H1 (cell line): ENCODE measurements around the gene TMEM38A.

ENCODE experiments used
- BACH1 ChIP-seq: IDR thresholded peaks from 2 replicates; pipeline ENCODE4 v1.6.1; 2012; ENCODE audit warnings: low read length, improper control_type of control experiment
- CREB1 ChIP-seq: IDR thresholded peaks from 2 replicates; pipeline ENCODE4 v1.6.1; 2012; ENCODE audit warnings: inconsistent platforms
- E2F6 ChIP-seq: IDR thresholded peaks from 2 replicates; pipeline ENCODE4 v1.6.1; 2012; ENCODE audit warnings: inconsistent platforms
- EP300 ChIP-seq, 2 experiments: IDR thresholded peaks; 1 replicate in 1 of 2; 2 replicates in 1 of 2; pipeline ENCODE4 v1.6.1; 2011 to 2012; ENCODE audit warnings: low read depth in 2 of 2, low read length in 2 of 2, mild to moderate bottlenecking in 2 of 2, borderline replicate concordance in 1 of 2, inconsistent platforms in 1 of 2, moderate library complexity in 1 of 2
- HDAC2 ChIP-seq, 2 experiments: fragments of 300-600 bp in 1 of 2; sonication (generic) in 1 of 2; IDR thresholded peaks; 2 replicates each; pipeline ENCODE4 v1.6.1; 2011 to 2012; ENCODE audit warnings: low read depth in 2 of 2, low read length in 2 of 2, mild to moderate bottlenecking in 2 of 2, moderate library complexity in 2 of 2, borderline replicate concordance in 1 of 2, inconsistent platforms in 1 of 2
- KDM5A ChIP-seq: fragments of 200-600 bp; IDR thresholded peaks from 2 replicates; pipeline ENCODE4 v1.7.1; 2012; ENCODE audit warnings: mild to moderate bottlenecking, low read length, inconsistent platforms, mixed read lengths
- MAFK ChIP-seq: IDR thresholded peaks from 2 replicates; pipeline ENCODE4 v1.6.1; 2012; ENCODE audit warnings: low read depth, mild to moderate bottlenecking, improper control_type of control experiment, low read length
- POLR2A ChIP-seq, 2 experiments: IDR thresholded peaks; 1 replicate in 1 of 2; 2 replicates in 1 of 2; pipeline ENCODE4 v1.6.1; 2011; ENCODE audit warnings: low read depth in 2 of 2, low read length in 2 of 2, mild to moderate bottlenecking in 2 of 2; ENCODE audit errors: control extremely low read depth in 1 of 2
- POLR2AphosphoS5 ChIP-seq: IDR thresholded peaks from 2 replicates; pipeline ENCODE4 v1.6.1; 2011; ENCODE audit warnings: low read depth, low read length
- RAD21 ChIP-seq, 2 experiments: IDR thresholded peaks in 1 of 2; conservative IDR thresholded peaks in 1 of 2; 2 replicates each; pipeline ENCODE4 v1.6.1; 2011; ENCODE audit warnings: low read depth in 2 of 2, low read length in 2 of 2, improper control_type of control experiment in 1 of 2, inconsistent platforms in 1 of 2, mild to moderate bottlenecking in 1 of 2, moderate library complexity in 1 of 2
- ZNF274 ChIP-seq: IDR thresholded peaks from 2 replicates; pipeline ENCODE4 v1.7.0; 2012; ENCODE audit warnings: low read length, borderline replicate concordance; ENCODE audit errors: extremely low read depth
- TF ChIP-seq, protein P1 (sequence below): IDR thresholded peaks from 2 replicates; pipeline ENCODE4 v1.6.1; 2011; ENCODE audit warnings: low read length, improper control_type of control experiment
- TF ChIP-seq, protein P2 (sequence below), 3 experiments: IDR thresholded peaks; 1 replicate in 2 of 3; 2 replicates in 1 of 3; pipeline versions ENCODE4 v1.5.1 to v1.6.1; 2011; ENCODE audit warnings: low read length in 3 of 3, mild to moderate bottlenecking in 3 of 3, inconsistent platforms in 2 of 3, low read depth in 1 of 3, moderate library complexity in 1 of 3; ENCODE audit not compliant: insufficient read depth in 1 of 3; ENCODE audit errors: control extremely low read depth in 1 of 3

DNA sequence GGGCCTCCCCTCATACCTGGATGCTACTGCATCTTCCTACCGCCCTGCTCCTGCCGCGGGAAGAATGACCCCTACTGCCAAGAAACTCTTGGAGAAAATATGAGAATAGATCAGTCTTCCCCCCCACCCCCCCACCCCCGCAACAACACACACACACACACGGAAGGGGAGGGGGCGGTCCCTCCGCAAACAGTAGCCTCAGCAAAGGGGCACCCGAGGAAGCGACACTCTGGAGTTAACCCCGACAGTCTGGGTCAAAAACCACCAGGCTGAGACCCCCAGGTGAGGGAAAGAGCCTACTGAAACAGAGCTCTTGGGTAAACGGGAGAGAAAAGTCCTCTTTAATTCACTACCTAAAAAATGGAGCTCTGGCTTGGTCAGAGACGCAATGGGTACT is 34.1 kb upstream of the TMEM38A start:
- TF ChIP-seq HDAC2 (IDR thresholded peaks at IDR 0.05; ENCODE audit: borderline replicate concordance in 1 of 2, low read depth in 2 of 2, low read length in 2 of 2) (no peak), CREB1 (no peak), EP300 (IDR thresholded peaks at IDR 0.05; ENCODE audit: borderline replicate concordance in 1 of 2, low read depth in 2 of 2, low read length in 2 of 2) (no peak), KDM5A (no peak), POLR2A (IDR thresholded peaks at IDR 0.05; ENCODE audit: control extremely low read depth in 1 of 2, low read depth in 2 of 2, low read length in 2 of 2) (no peak), BACH1 (no peak), MAFK (no peak), POLR2AphosphoS5 (no peak), ZNF274 (no peak), E2F6 (no peak), RAD21 (IDR thresholded peaks at IDR 0.05 in 1 of 2, conservative IDR thresholded peaks at IDR 0.05 in 1 of 2; ENCODE audit: low read depth in 2 of 2, low read length in 2 of 2) (no peak)
- TF ChIP-seq, protein P1, sequence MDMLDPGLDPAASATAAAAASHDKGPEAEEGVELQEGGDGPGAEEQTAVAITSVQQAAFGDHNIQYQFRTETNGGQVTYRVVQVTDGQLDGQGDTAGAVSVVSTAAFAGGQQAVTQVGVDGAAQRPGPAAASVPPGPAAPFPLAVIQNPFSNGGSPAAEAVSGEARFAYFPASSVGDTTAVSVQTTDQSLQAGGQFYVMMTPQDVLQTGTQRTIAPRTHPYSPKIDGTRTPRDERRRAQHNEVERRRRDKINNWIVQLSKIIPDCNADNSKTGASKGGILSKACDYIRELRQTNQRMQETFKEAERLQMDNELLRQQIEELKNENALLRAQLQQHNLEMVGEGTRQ, result no peak
- TF ChIP-seq, protein P2, sequence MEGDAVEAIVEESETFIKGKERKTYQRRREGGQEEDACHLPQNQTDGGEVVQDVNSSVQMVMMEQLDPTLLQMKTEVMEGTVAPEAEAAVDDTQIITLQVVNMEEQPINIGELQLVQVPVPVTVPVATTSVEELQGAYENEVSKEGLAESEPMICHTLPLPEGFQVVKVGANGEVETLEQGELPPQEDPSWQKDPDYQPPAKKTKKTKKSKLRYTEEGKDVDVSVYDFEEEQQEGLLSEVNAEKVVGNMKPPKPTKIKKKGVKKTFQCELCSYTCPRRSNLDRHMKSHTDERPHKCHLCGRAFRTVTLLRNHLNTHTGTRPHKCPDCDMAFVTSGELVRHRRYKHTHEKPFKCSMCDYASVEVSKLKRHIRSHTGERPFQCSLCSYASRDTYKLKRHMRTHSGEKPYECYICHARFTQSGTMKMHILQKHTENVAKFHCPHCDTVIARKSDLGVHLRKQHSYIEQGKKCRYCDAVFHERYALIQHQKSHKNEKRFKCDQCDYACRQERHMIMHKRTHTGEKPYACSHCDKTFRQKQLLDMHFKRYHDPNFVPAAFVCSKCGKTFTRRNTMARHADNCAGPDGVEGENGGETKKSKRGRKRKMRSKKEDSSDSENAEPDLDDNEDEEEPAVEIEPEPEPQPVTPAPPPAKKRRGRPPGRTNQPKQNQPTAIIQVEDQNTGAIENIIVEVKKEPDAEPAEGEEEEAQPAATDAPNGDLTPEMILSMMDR (IDR thresholded peaks at IDR 0.05; ENCODE audit: control extremely low read depth in 1 of 3, insufficient read depth in 1 of 3, low read depth in 1 of 3, low read length in 3 of 3), result no peak
